Umbilical cord (tissue), 2 donors: ENCODE results near the gene MRPS9. TPM values are rescaled to one million over a fixed set of nuclear protein-coding genes. Genes with fewer than 3 reads are reported as not detected.
A peak's percentile ranks its signal among the peaks of the same experiment; 100 is the strongest.

ENCODE experiments used
- DNase-seq: peaks from one replicate; pipeline ENCODE4 v3.0.0-alpha.2; 2015; ENCODE audit warnings: low spot score
- total RNA-seq: library from RNA; depleted of rRNA; stranded (reverse); fragments of >200 nt; gene quantifications from one replicate; pipeline ENCODE4 v1.2.3, GENCODE V29; 2014; ENCODE audit warnings: low replicate concordance; ENCODE audit not compliant: insufficient read depth

Gene MRPS9
- 2.4 TPM for total RNA-seq

- DNase-seq: peak; percentile 99
Observed at GRCh38 chr2:105037572-105038382, at the start of gene MRPS9. Gene MRPS9, plus strand, starts transcription at chr2:105038069. Its CDS starts 24 bp downstream, at chr2:105038093.

- no peak for DNase-seq
Observed at GRCh38 chr2:105005181-105005951, 32.5 kb upstream of the MRPS9 start.

- no peak for DNase-seq
Observed at GRCh38 chr2:105007367-105007766, 30.5 kb upstream of the MRPS9 start.

- no peak for DNase-seq
Observed at GRCh38 chr2:105032476-105032875, 5.4 kb upstream of the MRPS9 start.

GRCh38 chr2:105034170-105034569 is 3.7 kb upstream of the MRPS9 start:
- DNase-seq: no peak

GRCh38 chr2:105038383-105039061 is 653 bp downstream of the MRPS9 start:
- no peak for DNase-seq

- DNase-seq: no peak
Observed at GRCh38 chr2:105039559-105039958, 1.7 kb downstream of the MRPS9 start.

- DNase-seq: no peak
Observed at GRCh38 chr2:105042189-105042588, 4.3 kb downstream of the MRPS9 start.

GRCh38 chr2:105052773-105053172 is 14.9 kb downstream of the MRPS9 start:
- DNase-seq: no peak

- DNase-seq: no peak
Observed at GRCh38 chr2:105055613-105056012, 17.7 kb downstream of the MRPS9 start.

GRCh38 chr2:105056245-105056644 is 18.4 kb downstream of the MRPS9 start:
- DNase-seq: no peak

GRCh38 chr2:105057005-105057404 is 19.1 kb downstream of the MRPS9 start:
- no peak for DNase-seq

- no peak for DNase-seq
Observed at GRCh38 chr2:105061560-105061959, 23.7 kb downstream of the MRPS9 start.

- DNase-seq: no peak
Observed at GRCh38 chr2:105062158-105062557, 24.3 kb downstream of the MRPS9 start.

- DNase-seq: no peak
Observed at GRCh38 chr2:105068387-105068786, 30.5 kb downstream of the MRPS9 start.

- DNase-seq: no peak
Observed at GRCh38 chr2:105068875-105069274, 31.0 kb downstream of the MRPS9 start.

- DNase-seq: no peak
Observed at GRCh38 chr2:105070010-105070865, 32.4 kb downstream of the MRPS9 start.

GRCh38 chr2:105071379-105071778 is 33.5 kb downstream of the MRPS9 start:
- no peak for DNase-seq

- DNase-seq: no peak
Observed at GRCh38 chr2:105072039-105072438, 34.2 kb downstream of the MRPS9 start.

- no peak for DNase-seq
Observed at GRCh38 chr2:105073591-105073990, 35.7 kb downstream of the MRPS9 start.

GRCh38 chr2:105076121-105076520 is 38.3 kb downstream of the MRPS9 start:
- no peak for DNase-seq
